DMS 273 (cell line): Measurements from ENCODE around the gene AP2B1.
"Not testable (repeated sequence)": the region's sequence is repeated elsewhere in the genome, so short reads cannot be mapped to it uniquely, and the experiment has no call there.

Experiments
- DNase-seq: peaks from one replicate; lab custom pipeline; 2025; ENCODE audit not compliant: unreplicated experiment; lab: John Stamatoyannopoulos, UW

Gene AP2B1

DNA sequence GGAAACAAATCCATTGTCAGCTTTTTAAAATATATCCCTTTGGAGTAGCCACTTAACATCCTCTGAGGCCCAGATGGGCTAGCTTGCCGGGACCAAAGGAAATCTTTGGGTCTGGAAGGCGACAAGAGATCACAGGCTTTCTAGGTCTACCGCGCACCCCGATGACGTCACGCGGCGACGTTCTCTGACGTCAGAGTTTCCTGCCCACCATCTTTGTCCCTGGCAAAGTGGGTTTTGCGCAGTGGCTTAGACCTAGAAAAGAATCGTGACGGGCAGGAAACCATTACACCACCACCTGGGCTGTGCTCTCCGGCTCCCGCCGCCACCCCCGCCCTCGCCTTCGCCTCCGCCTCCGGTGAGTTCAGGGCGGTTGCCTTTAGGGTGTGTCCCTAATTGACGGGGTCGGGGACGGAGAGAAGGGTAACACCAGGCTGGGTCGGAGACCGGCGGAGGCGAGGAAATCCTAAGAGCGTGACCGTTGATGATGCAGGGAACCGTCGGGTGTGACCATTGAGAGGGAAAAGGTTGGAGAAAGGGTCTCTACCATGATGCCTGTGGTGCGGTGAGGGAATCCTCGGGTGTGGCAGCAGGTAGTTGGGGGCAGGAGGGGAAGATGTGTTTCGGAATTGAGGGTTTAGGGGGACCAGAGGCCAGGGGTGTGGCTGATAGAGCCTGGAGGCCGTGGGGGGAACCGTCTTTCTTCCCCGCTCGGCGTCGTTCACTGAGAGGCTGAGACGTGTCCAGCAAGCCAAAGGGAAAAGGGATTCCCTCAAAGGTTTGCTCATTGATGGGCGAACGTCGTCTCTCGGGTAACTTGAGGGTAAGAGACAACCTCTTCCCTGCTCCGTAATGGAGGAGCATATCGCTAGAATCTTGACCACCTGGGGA is at the start of gene AP2B1:
AP2B1 (plus strand) TSS at position 249 of the 888 bp plus-strand sequence. CDS start 6,709 bp downstream, outside the sequence.
- DNase-seq = peak; percentile 96

DNA sequence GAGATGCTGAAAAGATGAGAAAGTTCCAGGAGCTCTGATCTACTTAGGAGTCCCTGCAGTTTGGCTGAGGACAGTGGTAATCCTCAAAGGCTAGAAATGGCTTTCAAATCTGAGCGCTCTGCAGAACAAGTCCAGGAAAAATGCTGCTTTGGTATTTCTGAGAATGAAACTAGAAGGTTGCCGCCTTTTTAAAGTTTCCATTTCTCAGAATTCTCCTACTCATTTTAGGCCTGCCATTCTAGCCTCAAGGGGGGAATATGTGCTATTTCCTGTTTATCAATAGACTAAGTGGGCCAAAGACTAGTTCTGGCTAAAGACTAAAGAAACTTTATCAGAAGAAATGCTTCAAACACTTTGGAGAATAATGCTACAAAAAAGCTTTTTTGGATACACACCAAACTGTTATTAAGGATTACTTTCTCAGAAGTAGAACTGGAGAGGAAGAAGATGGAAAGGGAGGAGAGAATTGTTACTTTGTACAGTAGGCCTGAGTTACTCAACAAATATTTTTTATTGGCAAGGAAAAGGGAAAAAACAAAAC is 49.5 kb upstream of the AP2B1 start, which contains the start of gene SLFN12L:
SLFN12L (minus strand) TSS at position 78 of the 541 bp plus-strand sequence. CDS start 15,314 bp downstream, outside the sequence.
- DNase-seq = no peak

DNA sequence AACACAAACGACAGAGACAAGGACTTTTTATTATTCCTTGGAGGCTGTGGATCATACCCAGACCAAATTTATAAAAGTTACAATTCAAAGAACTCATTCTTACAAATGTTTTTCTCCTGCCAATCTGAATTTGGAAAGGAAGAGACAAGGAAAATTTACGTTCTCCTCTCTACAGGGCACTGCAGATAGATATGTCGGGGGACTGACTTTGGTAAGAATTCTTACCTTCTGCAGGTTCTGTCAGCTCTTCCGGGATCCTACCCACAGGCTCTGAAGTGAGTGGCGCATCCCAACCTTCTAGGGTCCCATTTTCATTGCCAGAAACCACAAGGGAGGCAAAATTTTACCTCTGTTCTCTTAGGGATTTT is 47.5 kb upstream of the AP2B1 start:
- DNase-seq = no peak

DNA sequence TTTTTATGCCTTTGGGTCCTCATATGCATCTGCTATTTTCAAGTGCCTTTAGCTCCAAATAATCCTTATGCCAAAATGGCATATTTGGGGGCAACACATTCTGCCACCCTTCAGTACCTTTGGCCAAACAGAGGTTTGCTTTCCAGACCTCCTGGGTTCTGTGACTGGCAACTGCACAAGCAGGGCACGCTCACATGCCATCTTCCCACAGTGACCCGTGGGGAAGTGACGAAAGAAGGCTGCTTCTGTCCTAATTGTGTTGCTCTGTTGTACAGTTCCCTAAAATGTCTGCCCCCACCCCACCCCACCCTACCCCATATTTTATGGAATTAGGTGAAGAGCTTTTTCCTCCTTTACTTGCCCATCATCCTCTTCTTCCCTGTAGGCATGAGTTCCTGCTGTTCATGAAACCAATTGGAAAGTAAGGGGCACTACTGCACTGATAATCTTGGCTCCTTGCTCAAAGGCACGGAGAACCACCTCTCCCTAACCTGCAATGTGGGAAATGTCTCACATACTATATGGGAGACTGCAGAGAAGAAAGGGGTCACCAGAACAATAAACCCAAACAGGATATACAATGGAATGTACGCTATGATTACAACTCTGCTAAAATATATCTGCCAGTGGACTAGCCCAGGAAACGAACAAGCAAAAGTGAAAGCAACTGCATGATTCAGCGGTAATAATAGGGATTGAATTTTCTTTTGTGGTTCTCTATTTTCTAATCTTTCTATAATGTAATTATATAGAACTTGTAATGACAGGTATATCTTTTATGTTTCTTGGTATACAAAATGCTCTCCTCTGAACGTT is 46.3 kb upstream of the AP2B1 start:
- DNase-seq = no peak

DNA sequence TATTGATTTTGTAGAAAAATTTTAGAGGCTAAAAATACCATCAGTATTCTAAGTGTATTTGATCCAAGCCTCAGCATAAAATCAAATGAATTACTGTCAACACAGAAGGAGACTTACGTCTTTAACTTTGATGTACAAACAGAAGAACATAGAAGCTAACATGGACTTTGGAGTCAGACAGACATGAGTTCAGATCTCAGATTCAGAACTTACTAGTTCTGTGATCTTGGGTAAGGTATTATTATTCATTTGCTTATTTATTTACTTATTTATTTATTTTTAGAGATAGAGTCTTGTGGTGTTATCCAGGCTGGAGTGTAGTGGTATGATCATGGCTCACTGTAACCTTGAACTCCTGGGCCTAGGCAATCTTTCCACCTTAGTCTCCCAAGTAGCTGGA is 45.7 kb upstream of the AP2B1 start:
- no peak for DNase-seq

DNA sequence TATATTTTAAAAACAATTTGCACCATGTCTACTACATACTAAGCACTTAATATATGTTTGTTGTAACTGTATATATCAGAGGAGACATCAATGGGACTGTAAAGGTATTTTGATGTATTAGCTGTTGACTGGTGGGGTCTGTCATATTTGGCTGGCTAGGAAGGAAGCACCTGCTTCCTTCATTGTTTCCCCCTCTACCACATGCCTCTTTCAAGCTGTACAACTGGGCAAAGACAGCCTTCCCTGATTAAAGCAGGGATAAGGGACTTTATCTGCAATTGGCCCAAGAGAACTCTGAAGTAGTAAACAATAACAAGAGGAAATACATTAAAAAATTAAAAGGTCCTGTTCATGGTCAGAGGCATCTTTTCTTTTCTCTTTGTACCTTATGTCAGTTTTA is 44.1 kb upstream of the AP2B1 start:
- DNase-seq = no peak

DNA sequence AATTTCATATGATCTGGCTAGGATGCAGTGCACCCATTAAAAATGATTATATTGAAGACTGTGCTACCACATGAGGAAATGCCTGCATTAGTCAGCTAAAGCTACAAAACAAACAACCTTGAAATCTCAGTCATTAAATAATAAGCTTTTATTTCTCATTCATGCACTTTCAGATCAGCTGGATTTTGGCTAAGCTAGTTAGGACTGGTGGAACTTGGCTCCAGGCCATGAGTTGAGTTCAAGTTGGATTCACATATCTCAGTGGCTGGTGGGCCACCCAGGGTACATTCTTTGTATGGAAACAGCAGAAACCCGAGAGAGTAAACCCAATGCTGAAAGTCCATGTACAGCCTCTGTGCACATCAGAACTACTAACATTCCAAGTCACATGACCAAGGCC is 43.3 kb upstream of the AP2B1 start:
- DNase-seq = no peak

DNA sequence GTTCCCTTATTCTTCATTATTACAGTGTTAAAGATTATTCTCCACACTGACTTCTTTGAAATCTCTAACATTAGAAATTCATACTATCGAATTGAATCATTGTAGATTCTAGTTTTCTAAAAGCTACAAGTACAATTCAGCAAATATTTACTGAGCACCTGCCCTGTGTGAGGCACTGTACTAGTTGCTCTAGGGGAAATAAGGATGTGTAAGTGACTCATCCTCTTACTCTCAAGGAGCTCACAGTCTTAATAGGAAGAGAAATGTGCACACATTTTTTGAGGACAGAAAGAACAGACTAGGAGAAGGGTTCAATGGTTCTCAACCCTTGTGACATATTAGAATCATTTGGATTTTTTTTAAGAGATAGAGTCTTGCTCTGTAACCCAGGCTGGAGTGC is 42.0 kb upstream of the AP2B1 start:
- no peak for DNase-seq

DNA sequence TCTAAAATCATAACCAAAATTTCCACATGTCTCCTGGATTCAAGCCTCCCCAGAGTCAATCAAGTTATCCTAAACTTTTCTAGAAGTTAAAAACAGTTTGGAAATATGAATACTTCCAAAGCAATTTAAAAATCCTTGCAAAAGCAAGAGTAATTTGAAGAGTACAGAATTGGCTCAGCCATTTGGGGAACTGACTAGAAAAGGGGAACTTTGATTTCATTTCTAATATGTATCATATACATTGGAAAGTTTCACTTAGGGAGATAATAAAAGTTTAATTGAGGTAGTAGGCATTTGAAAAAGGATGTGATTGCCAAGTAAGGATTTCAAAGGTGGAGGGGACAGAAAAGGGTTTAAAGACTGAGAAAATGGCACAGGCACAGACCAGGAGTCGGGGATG is 40.6 kb upstream of the AP2B1 start:
- DNase-seq = no peak

DNA sequence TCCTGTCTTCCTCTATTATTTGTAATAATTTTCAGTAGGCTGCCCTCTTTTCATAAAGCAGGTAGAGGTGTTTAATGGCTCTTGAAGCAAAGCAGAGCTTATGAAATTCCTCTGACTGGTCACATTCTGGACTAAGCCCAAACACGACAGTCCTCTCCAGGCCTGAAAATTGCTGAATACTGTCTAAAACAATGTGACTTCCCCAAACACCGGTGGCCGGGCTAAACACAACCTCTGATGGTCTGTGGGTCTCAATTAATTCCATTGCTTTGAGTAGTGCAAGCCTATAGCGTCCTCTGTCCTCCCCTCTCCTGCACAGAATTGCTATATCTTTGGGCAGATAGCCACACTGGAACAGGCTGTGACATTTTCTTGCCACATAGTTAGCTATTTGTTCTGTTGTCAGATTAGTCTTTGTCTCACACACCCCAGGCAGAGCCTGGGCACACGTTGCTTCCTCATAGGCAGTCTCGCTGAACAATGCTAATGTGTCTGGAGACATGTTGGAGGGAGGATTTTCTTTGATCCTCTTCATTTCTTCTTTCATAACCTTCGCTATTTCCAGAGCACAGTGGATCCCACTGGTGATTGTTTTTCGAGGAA is 38.8 kb upstream of the AP2B1 start:
- no peak for DNase-seq

DNA sequence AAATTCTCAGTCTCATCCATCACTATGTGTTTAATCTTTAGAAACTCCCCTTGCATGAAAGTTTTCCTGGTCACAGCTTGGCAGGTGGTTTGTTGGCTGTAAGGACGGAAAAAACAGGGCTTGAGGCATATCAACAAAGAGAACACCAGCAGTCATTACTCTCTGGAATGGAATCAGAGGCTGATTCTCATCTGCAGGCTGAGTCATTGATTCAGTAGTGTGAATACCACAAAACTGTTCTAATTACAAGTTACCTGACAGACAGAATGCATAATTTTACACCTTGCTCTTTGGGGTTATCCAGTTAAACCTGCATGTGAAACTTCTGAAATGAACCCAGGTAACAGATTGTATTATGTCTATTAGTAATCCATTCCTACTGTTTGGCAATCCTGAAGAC is 38.1 kb upstream of the AP2B1 start:
- no peak for DNase-seq

DNA sequence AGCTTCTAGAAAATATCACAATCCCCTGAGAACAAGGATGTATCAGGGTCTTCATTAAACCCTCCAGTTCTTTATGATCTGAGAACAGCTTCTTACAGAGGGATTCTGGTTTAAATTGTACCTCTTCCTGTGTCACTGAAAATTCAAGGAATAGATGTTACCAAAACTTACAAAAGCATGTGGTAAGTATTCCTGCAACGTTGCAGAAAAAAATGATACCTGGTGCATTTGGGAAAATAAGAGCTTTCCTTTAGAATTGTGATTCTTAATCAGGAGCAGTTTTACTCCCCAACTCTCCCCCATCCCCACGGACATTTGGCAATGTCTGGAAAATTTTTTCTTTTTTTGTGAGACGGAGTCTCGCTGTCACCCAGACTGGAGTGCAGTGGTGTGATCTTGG is 33.8 kb upstream of the AP2B1 start:
- DNase-seq = no peak

DNA sequence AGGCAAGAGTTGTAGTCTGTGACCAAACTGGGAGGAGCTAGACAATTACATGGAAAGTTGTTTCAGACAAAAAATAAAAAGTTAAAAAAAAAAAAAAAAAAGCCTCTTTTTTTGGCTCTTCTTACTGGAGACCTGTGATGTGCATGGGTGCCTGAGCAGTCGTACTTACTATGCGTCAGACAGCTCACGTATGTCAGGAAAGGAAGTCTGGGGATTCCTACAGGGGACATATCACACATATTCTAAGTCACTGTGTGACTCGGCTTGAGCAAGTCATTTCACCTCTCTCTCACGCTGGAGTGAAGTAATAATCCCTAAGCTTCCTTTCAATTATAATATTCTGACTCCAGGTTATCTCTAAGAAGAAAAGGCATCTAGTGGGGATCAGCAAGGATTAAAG is 32.5 kb upstream of the AP2B1 start:
- no peak for DNase-seq

DNA sequence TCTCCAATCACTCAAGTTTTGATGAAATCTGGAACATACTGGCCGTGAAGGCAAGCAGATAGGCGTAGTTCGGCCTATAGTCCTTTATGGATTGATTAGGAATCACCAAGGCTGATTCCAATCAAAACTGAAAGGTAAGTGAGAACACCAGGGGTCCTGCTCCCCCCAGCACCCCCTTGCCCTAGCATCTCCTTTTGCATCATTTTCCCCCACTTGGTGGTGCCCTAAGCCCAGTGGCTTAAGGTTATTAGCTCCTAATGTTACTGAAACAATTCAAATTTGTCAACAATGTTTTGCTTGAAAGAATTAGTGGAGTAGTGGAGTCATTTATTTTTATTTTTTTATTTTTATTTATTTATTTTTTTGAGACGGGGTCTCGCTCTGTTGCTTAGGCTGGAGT is 31.4 kb upstream of the AP2B1 start:
- peak; percentile 31 for DNase-seq

DNA sequence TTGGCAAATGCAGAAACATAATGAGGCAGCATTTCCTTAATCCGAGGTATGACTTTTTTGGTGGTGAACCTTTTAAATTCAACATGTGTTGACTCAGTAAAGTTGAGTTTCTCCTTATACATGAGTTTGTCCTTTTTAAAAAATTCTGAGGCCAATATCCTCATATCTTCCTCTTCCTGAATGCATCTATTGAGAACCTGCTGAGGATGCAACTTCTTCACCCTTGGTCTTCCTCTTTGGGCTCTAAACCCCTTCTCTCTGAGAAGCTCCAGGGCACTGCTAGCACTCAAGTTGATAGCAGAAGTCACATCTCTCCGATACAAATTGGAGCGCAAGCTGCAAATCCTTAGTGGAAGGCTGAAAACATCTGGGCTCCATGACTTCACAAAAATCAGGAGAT is 29.8 kb upstream of the AP2B1 start:
- no peak for DNase-seq

DNA sequence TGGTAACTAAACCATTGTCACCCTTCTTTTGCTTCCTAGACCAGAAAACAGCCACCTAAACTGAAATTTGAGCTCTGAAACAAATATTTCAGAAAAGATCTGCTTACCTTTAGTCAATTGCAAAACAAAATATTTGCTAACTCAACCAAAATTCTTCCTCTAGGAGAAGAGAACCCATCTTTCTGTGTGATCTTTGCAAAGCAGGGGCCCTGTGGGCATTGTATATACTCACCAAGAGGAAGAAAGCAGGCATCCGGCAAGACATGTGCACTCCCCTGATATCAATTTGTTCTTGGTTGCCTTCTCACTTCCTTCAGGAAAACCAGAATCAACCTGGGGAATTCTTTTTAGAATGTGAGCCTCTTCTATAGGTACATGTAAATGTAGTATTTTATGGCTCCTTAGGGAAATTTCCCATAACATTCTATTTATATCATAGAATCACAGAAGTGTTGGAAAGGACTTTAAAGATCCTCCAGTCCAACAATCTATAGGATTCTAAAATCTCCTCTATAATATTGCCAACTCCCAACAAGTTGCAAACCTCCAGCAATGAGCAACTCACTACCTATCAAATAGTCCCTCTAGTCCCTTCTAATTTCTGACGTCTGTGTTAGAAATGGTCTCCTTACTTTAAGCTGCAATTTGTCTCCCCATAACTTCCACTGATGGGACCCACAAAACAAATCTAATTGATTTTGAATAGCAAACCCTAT is 27.5 kb upstream of the AP2B1 start:
- no peak for DNase-seq

DNA sequence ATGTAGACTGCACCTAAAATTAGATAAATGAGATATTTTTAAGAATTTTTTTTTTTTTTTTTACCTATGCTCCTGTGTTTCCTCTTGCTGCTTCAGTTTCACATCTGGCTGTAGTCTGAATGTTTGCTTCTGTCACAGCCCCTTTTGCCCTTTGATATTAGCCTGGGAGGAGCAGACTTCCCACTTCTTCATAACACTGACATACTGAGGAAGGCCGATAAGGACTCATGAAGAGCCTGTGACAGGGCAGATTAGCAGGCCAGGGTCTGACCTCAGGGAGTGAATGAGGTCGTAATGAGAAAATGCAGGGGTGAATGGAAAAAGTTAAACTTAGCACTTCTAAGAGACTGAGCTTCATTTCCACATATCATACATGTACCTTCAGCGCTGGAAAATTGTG is 26.4 kb upstream of the AP2B1 start, which contains the start of gene SLFN14:
SLFN14 (minus strand) TSS at position 117 of the 400 bp plus-strand sequence. CDS start 2,757 bp downstream, outside the sequence.
- DNase-seq = no peak

DNA sequence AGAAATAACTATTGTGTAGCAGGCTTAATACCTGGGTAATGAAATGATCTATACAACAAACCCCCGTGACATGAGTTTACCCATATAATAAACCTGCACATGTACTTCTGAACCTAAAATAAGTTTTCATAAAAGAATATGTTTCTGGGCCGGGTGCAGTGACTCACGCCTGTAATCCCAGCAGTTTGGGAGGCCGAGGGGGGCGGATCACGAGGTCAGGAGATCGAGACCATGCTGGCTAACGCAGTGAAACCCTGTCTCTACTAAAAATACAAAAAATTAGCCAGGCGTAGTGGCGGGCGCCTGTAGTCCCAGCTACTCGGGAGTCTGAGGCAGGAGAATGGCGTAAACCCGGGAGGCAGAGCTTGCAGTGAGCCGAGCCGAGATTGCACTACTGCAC is 23.9 kb upstream of the AP2B1 start:
- DNase-seq = not testable (repeated sequence)

DNA sequence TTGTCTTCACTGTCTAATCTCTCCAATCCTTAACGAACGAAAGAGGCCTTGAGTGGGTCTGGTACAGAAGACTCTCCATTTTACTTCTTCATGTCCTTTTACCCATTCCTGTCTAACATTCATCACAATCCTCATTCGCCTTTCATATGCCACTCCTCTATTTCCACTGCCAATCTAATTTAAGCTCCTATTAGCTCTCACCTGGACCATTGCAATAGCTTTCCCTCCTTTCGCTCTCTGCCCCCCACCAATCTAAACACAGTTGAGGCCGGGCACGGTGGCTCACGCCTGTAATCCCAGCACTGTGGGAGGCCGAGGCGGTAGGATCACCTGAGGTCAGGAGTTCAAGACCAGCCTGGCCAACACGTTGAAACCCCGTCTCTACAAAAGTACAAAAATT is 20.2 kb upstream of the AP2B1 start:
- DNase-seq = no peak

DNA sequence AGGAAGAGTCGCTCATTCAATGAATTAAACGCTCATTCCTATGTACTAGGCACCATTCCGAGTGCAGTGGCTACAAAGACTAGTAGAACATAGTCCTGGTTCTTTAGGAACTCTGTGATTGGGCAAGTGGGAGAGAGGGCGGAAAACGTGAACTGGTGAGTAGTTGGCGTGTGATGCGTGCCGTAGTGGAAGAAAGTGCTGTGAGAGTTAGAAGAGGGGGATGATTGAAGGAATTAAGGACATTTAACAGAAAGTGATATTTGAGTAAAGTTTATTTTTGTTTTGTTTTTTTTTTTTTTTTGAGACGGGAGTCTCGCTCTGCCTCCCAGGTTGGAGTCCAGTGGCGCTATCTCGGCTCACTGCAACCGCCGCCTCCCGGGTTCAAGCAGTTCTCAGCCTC is 18.6 kb upstream of the AP2B1 start:
- DNase-seq = peak; percentile 63

DNA sequence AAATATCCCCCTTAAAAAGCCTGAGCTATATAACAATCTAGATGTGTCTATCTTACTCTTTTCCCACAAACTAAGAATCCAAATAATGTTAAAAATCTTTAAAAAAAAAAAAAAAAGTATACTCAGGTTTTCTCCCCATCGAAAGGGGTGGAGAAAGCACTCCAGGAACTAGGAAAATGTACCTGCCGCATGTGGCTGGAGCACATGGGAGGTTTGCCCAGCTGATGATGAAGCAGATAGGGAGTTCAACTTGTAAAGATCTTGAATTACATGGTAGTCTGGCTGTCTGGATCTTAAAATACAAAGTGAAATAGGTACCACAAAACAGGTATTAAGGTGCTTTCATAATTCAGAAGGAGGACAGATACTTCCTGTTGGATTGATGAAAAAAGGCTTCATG is 17.7 kb upstream of the AP2B1 start:
- DNase-seq = peak; percentile 11
